Endothelial cell of umbilical vein (primary cell): Measurements from ENCODE around the gene GAL3ST2.

Source experiments
- CTCF ChIP-seq, 2 donors: IDR thresholded peaks; 1 replicate in 1 of 2; 2 replicates in 1 of 2; pipeline ENCODE4 v1.5.1; 2011; ENCODE audit warnings: low read length in 2 of 2, mild to moderate bottlenecking in 2 of 2, moderate library complexity in 2 of 2, control low read depth in 1 of 2, inconsistent platforms in 1 of 2, low read depth in 1 of 2; ENCODE audit not compliant: insufficient read depth in 1 of 2; ENCODE audit errors: extremely low read depth in 1 of 2
- MAX ChIP-seq: IDR thresholded peaks from 2 replicates; pipeline ENCODE4 v1.6.1; 2011; ENCODE audit not compliant: insufficient read depth, insufficient read length
- POLR2AphosphoS5 ChIP-seq: IDR thresholded peaks from 2 replicates; pipeline ENCODE4 v1.6.1; 2012; ENCODE audit warnings: low read depth, mild to moderate bottlenecking, control low read depth, low read length, moderate library complexity; ENCODE audit not compliant: insufficient read depth

GRCh38 chr2:241822264-241822623 lies 45.6 kb downstream of the GAL3ST2 start:
- TF ChIP-seq CTCF (IDR thresholded peaks at IDR 0.05; ENCODE audit: extremely low read depth in 1 of 2, insufficient read depth in 1 of 2, low read depth in 1 of 2, low read length in 2 of 2) (no peak), MAX (no peak), POLR2AphosphoS5 (no peak)
